SU-DHL-6 (cell line): ENCODE results near the gene SGMS2.

Source experiments
- CTCF ChIP-seq: fragments of 200-600 bp; sonication (generic); IDR thresholded peaks from one replicate; pipeline ENCODE4 v1.5.1; 2017; ENCODE audit warnings: antibody characterized with exemption, mild to moderate bottlenecking, low read length, moderate library complexity; ENCODE audit not compliant: insufficient read depth, poor library complexity, severe bottlenecking
- EZH2phosphoT487 ChIP-seq: fragments of 200-600 bp; sonication (generic), shearing (Covaris generic); conservative IDR thresholded peaks from 2 replicates; pipeline ENCODE4 v1.6.1; 2018; ENCODE audit warnings: mild to moderate bottlenecking, antibody characterized with exemption, low read length, moderate library complexity, mixed read lengths

GRCh38 chr4:107791902-107792301 is 32.8 kb upstream of the SGMS2 start:
- no peak for TF ChIP-seq CTCF
- TF ChIP-seq EZH2phosphoT487 = no peak
